SU-DHL-6 (cell line): Measurements from ENCODE around the gene ING4.

Experiments
- EZH2phosphoT487 ChIP-seq: fragments of 200-600 bp; sonication (generic), shearing (Covaris generic); conservative IDR thresholded peaks from 2 replicates; pipeline ENCODE4 v1.6.1; 2018; ENCODE audit warnings: mild to moderate bottlenecking, antibody characterized with exemption, low read length, moderate library complexity, mixed read lengths
- TF ChIP-seq, protein P1 (sequence below): fragments of 200-600 bp; sonication (generic); IDR thresholded peaks from one replicate; pipeline ENCODE4 v1.5.1; 2017; ENCODE audit warnings: antibody characterized with exemption, mild to moderate bottlenecking, low read length, moderate library complexity; ENCODE audit not compliant: insufficient read depth, poor library complexity, severe bottlenecking

DNA sequence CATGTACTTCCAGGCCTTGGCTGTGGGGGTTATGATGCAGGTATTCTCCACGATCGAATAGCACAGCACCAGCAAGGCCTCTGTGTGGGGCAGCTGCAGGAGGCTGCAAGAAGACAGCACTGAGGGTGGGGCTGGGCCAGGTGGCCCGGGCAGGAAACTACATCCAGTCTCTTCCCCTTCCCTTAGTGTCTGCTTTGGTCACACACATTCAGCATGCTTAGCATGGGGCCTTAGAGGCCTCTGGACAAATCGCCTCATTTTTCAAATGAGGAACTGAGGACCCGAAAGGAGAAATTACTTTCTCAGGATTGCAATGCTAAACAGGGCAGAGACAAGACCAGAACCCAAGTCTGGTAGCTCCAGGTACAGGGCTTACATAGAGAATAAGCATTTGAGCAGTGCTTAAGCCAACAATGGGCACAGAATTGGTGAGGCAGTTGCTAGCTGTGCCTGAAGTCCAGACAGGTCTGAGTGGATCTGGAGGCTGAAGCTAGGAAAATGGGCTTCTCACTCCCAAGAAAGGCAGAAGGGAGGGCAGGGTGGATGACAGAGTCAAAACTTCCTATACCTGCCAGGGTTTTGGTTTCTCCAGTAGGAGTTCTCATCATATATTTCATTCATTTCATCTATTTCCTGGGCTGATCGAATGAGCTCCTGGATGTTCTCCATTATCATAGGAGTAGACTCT lies 19.2 kb downstream of the ING4 start:
- TF ChIP-seq, protein P1, sequence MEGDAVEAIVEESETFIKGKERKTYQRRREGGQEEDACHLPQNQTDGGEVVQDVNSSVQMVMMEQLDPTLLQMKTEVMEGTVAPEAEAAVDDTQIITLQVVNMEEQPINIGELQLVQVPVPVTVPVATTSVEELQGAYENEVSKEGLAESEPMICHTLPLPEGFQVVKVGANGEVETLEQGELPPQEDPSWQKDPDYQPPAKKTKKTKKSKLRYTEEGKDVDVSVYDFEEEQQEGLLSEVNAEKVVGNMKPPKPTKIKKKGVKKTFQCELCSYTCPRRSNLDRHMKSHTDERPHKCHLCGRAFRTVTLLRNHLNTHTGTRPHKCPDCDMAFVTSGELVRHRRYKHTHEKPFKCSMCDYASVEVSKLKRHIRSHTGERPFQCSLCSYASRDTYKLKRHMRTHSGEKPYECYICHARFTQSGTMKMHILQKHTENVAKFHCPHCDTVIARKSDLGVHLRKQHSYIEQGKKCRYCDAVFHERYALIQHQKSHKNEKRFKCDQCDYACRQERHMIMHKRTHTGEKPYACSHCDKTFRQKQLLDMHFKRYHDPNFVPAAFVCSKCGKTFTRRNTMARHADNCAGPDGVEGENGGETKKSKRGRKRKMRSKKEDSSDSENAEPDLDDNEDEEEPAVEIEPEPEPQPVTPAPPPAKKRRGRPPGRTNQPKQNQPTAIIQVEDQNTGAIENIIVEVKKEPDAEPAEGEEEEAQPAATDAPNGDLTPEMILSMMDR, result no peak
- TF ChIP-seq EZH2phosphoT487, result no peak
